ENCODE results near the gene PPP5C. TPM values are rescaled to one million over a fixed set of nuclear protein-coding genes. Genes with fewer than 3 reads are reported as not detected.
A peak's percentile ranks its signal among the peaks of the same experiment; 100 is the strongest.

Gene PPP5C
- total RNA-seq, 1 donor from 2014 or later = 70.9 TPM

DNA sequence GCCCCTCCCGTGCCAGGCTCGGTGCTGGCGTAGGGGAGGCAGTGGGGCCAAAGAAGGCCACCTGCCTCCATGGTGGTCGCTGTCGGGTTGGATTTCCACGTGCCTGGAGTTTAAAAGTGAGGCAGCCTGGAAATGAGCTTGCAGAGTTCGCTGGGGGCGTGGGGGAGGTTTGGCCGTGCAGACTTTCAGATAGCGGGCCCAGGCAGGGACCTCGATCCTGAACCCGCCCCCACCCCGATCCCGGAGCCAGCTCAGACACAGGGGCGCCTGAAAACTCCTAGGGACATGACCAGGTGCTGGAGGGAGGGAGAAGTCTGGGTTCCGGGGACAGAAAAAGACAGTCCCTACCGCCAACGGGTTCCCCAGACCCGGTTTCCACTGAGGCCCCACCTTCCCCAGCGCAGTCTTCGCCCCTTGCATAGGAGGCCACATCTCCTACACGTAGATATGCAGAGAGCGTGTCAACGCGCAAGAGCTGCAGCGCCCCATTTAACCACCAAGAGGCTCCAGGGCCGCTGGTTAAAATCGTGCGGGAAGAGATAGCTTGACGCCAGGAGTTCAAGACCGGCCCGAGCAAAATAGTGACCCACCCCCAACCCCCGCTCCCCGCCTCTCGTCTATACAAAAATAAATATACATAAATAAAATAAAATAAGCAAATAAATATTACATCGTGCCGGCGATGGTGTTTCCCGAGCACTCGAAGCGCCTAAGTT, 58.0 kb downstream of the PPP5C start:
- H3K4me2 ChIP-seq (ENCODE audit: low read length) = peak overlapping the region; percentile 81
- peaks cover 8% of the 10 kb centered on the region for H3K4me1 Mint-ChIP-seq (ENCODE audit: low read depth, unreplicated experiment)
- H3K27ac Mint-ChIP-seq (ENCODE audit: unreplicated experiment) = no peak overlapping the region
- no peak for TF ChIP-seq EZH2 (IDR thresholded peaks at IDR 0.05; ENCODE audit: insufficient read depth, low read length)
- TF ChIP-seq, protein P1, sequence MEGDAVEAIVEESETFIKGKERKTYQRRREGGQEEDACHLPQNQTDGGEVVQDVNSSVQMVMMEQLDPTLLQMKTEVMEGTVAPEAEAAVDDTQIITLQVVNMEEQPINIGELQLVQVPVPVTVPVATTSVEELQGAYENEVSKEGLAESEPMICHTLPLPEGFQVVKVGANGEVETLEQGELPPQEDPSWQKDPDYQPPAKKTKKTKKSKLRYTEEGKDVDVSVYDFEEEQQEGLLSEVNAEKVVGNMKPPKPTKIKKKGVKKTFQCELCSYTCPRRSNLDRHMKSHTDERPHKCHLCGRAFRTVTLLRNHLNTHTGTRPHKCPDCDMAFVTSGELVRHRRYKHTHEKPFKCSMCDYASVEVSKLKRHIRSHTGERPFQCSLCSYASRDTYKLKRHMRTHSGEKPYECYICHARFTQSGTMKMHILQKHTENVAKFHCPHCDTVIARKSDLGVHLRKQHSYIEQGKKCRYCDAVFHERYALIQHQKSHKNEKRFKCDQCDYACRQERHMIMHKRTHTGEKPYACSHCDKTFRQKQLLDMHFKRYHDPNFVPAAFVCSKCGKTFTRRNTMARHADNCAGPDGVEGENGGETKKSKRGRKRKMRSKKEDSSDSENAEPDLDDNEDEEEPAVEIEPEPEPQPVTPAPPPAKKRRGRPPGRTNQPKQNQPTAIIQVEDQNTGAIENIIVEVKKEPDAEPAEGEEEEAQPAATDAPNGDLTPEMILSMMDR (IDR thresholded peaks at IDR 0.05; ENCODE audit: insufficient read depth, low read depth, low read length) = no peak
- H3K9me3 Mint-ChIP-seq (ENCODE audit: unreplicated experiment) = peaks cover 4% of the 10 kb centered on the region
- peak overlapping the region; percentile 83 for H2AFZ ChIP-seq (ENCODE audit: low read depth, low read length)
- H3K4me1 ChIP-seq (ENCODE audit: insufficient read depth, low read length) = peaks cover 15% of the 10 kb centered on the region
- no peak overlapping the region for H3K9ac ChIP-seq (ENCODE audit: low read length)
- H3K4me3 ChIP-seq (ENCODE audit: insufficient read depth, low read depth, low read length) = no peak overlapping the region
- no peak for FAIRE-seq
- no peaks in the 10 kb centered on the region for H3K27me3 Mint-ChIP-seq (ENCODE audit: low read depth, unreplicated experiment)
- peaks cover 10% of the 10 kb centered on the region for H4K20me1 ChIP-seq (ENCODE audit: insufficient read depth, low read length)
- no peaks in the 10 kb centered on the region for H3K9me3 ChIP-seq (ENCODE audit: insufficient read depth, low read depth, low read length)
- H3K36me3 Mint-ChIP-seq (ENCODE audit: low read depth, unreplicated experiment) = no peaks in the 10 kb centered on the region
- no peak for DNase-seq (ENCODE audit: low read depth)
- no peak overlapping the region for H3K4me3 Mint-ChIP-seq (ENCODE audit: unreplicated experiment)
- no peaks in the 10 kb centered on the region for H3K36me3 ChIP-seq (ENCODE audit: insufficient read depth, low read length)
- H3K79me2 ChIP-seq (ENCODE audit: insufficient read depth, low read length) = no peaks in the 10 kb centered on the region
- H3K27ac ChIP-seq (ENCODE audit: low read depth, low read length) = no peak overlapping the region
- peaks cover 9% of the 10 kb centered on the region for H3K27me3 ChIP-seq (ENCODE audit: insufficient read depth, low read length)

- Histone ChIP-seq H3K9ac (ENCODE audit: low read length) (no peak overlapping the region), H3K9me3 (ENCODE audit: insufficient read depth, low read depth, low read length) (no peaks in the 10 kb centered on the region), H3K79me2 (ENCODE audit: insufficient read depth, low read length) (peaks cover 11% of the 10 kb centered on the region), H3K36me3 (ENCODE audit: insufficient read depth, low read length) (peaks cover 5% of the 10 kb centered on the region), H3K27ac (ENCODE audit: low read depth, low read length) (no peak overlapping the region), H3K27me3 (ENCODE audit: insufficient read depth, low read length) (peaks cover 9% of the 10 kb centered on the region), H3K4me1 (ENCODE audit: insufficient read depth, low read length) (peaks cover 24% of the 10 kb centered on the region), H4K20me1 (ENCODE audit: insufficient read depth, low read length) (peaks cover 31% of the 10 kb centered on the region), H2AFZ (ENCODE audit: low read depth, low read length) (no peak overlapping the region), H3K4me3 (ENCODE audit: insufficient read depth, low read depth, low read length) (no peak overlapping the region), H3K4me2 (ENCODE audit: low read length) (no peak overlapping the region)
- Mint-ChIP-seq H3K4me1 (ENCODE audit: low read depth, unreplicated experiment) (peaks cover 14% of the 10 kb centered on the region), H3K27ac (ENCODE audit: unreplicated experiment) (peak overlapping the region; percentile 62), H3K27me3 (ENCODE audit: low read depth, unreplicated experiment) (no peaks in the 10 kb centered on the region), H3K9me3 (ENCODE audit: unreplicated experiment) (peaks cover 4% of the 10 kb centered on the region), H3K4me3 (ENCODE audit: unreplicated experiment) (no peak overlapping the region), H3K36me3 (ENCODE audit: low read depth, unreplicated experiment) (peaks cover 9% of the 10 kb centered on the region)
- TF ChIP-seq EZH2 (IDR thresholded peaks at IDR 0.05; ENCODE audit: insufficient read depth, low read length) = no peak
- TF ChIP-seq, protein P1 (IDR thresholded peaks at IDR 0.05; ENCODE audit: insufficient read depth, low read depth, low read length) = no peak
- DNase-seq (ENCODE audit: low read depth) (no peak), FAIRE-seq (no peak)
These were observed 60.1 kb downstream of the PPP5C start for GRCh38 chr19:46406976-46407375.
